ENCODE measurements around the gene VPS72.

GRCh38 chr1:151146072-151146411, 44.0 kb downstream of the VPS72 start:
- TF ChIP-seq CTCF (optimal IDR thresholded peaks at IDR 0.05 in 1 of 3, IDR thresholded peaks at IDR 0.05 in 1 of 3, conservative IDR thresholded peaks at IDR 0.05 in 1 of 3; ENCODE audit: extremely low read depth in 1 of 3, insufficient read depth in 2 of 3, low read length in 3 of 3) (no peak), EZH2 (IDR thresholded peaks at IDR 0.05; ENCODE audit: low read length) (no peak)

Measured in keratinocyte (primary cell).